HEK293 (cell line): Measurements from ENCODE around the gene SNX13.
A peak's percentile ranks its signal among the peaks of the same experiment; 100 is the strongest.
"Not testable (repeated sequence)": the region's sequence is repeated elsewhere in the genome, so short reads cannot be mapped to it uniquely, and the experiment has no call there.

Experiments used
- CTCF ChIA-PET: fragments of 350-600 bp; formaldehyde crosslinking; extraction: SDS; loops from one replicate; lab custom pipeline; 2021; ENCODE audit warnings: antibody characterized with exemption; lab: Yijun Ruan, JAX
- POLR2A ChIA-PET: fragments of 300-600 bp; formaldehyde crosslinking; extraction: SDS; loops from one replicate; lab custom pipeline; 2020; ENCODE audit warnings: antibody characterized with exemption, inconsistent platforms; lab: Yijun Ruan, JAX
- H3K27ac ChIP-seq: fragments of 200-500 bp; sonication (Bioruptor generic); 2 replicates; pipeline ENCODE4 v1.5.1; 2014; ENCODE audit warnings: low read depth, low read length, control low read depth, inconsistent platforms; ENCODE audit errors: extremely low read depth
- H3K36me3 ChIP-seq, 2 experiments: fragments of 200-500 bp in 1 of 2; sonication (Bioruptor generic) in 1 of 2; 1 replicate in 1 of 2; 2 replicates in 1 of 2; pipeline ENCODE4 v1.5.1; 2014 to 2017; ENCODE audit warnings: inconsistent platforms in 2 of 2, low read length in 2 of 2; ENCODE audit not compliant: control insufficient read depth in 2 of 2, insufficient read depth in 1 of 2
- H3K4me1 ChIP-seq: fragments of 200-500 bp; sonication (Bioruptor generic); 2 replicates; pipeline ENCODE4 v1.5.1; 2014; ENCODE audit warnings: mild to moderate bottlenecking, low read length, inconsistent platforms; ENCODE audit not compliant: control insufficient read depth, insufficient read depth
- H3K4me3 ChIP-seq: 2 replicates; pipeline ENCODE4 v1.5.1; 2011; ENCODE audit warnings: low read depth, mild to moderate bottlenecking, control low read depth, low read length, moderate library complexity
- H3K9me3 ChIP-seq: fragments of 200-500 bp; sonication (Bioruptor generic); 2 replicates; pipeline ENCODE4 v1.5.1; 2014; ENCODE audit warnings: low read depth, low read length, inconsistent platforms; ENCODE audit not compliant: control insufficient read depth, insufficient read depth
- GLI2 ChIP-seq: fragments of 450-650 bp; formaldehyde crosslinking; IDR thresholded peaks from 2 replicates; pipeline ENCODE4; 2017; ENCODE audit warnings: missing biosample characterization, missing genetic modification characterization, low read depth, borderline replicate concordance
- IKZF3 ChIP-seq: fragments of 450-650 bp; IDR thresholded peaks from 2 replicates; pipeline ENCODE4 v1.5.0; 2018; ENCODE audit warnings: missing biosample characterization, mild to moderate bottlenecking, missing genetic modification characterization, moderate library complexity
- ZBTB20 ChIP-seq: fragments of 450-650 bp; formaldehyde crosslinking; IDR thresholded peaks from 2 replicates; pipeline ENCODE4 v1.5.1; 2016; ENCODE audit warnings: missing biosample characterization, missing genetic modification characterization
- ZNF140 ChIP-seq: fragments of 450-650 bp; formaldehyde crosslinking; IDR thresholded peaks from 2 replicates; pipeline ENCODE4 v1.5.1; 2016; ENCODE audit warnings: missing biosample characterization, missing genetic modification characterization
- ZNF146 ChIP-seq: fragments of 450-650 bp; formaldehyde crosslinking; IDR thresholded peaks from 2 replicates; pipeline ENCODE4 v1.5.1; 2016; ENCODE audit warnings: missing biosample characterization, missing genetic modification characterization
- ZNF148 ChIP-seq: fragments of 450-650 bp; formaldehyde crosslinking; IDR thresholded peaks from 2 replicates; pipeline ENCODE4 v1.5.0; 2017; ENCODE audit warnings: missing biosample characterization, missing genetic modification characterization, borderline replicate concordance
- ZNF280C ChIP-seq: fragments of 450-650 bp; formaldehyde crosslinking; IDR thresholded peaks from 2 replicates; pipeline ENCODE4 v1.5.1; 2016; ENCODE audit warnings: missing biosample characterization, missing genetic modification characterization
- ZNF692 ChIP-seq: fragments of 450-650 bp; formaldehyde crosslinking; IDR thresholded peaks from 2 replicates; pipeline ENCODE4 v1.5.1; 2016; ENCODE audit warnings: missing biosample characterization, missing genetic modification characterization
- ZNF777 ChIP-seq: fragments of 450-650 bp; formaldehyde crosslinking; IDR thresholded peaks from 2 replicates; pipeline ENCODE4 v1.5.1; 2017; ENCODE audit warnings: missing biosample characterization, missing genetic modification characterization, borderline replicate concordance
- ZNF843 ChIP-seq: fragments of 450-650 bp; formaldehyde crosslinking; IDR thresholded peaks from 2 replicates; pipeline ENCODE4 v1.5.1; 2016; ENCODE audit warnings: missing biosample characterization, missing genetic modification characterization

SNX13 gene

GRCh38 chr7:17910377-17910776 lies 29.9 kb downstream of the SNX13 start:
- Histone ChIP-seq H3K27ac (no peak overlapping the region), H3K4me1 (no peaks in the 10 kb centered on the region), H3K36me3 (no peaks in the 10 kb centered on the region), H3K9me3 (no peaks in the 10 kb centered on the region), H3K4me3 (no peak overlapping the region)
- peak; percentile 88 for TF ChIP-seq ZNF140
- no peak for TF ChIP-seq ZNF692 (tag by site-specific recombination)
- POLR2A ChIA-PET = no interaction called here
- CTCF ChIA-PET = no interaction called here

- H3K4me3 ChIP-seq, H3K36me3 ChIP-seq, H3K4me1 ChIP-seq, H3K9me3 ChIP-seq, POLR2A ChIA-PET, H3K27ac ChIP-seq: not testable (repeated sequence)
- CTCF ChIA-PET = interaction anchor here (0.6 kb wide), 1 partner anchor 1065 kb away, joined by 3 read pairs; no protein-coding TSS in a partner anchor
- peak; percentile 55; the same call in 1 of the 2 replicates for TF ChIP-seq ZNF146 (tag by site-specific recombination)
- TF ChIP-seq, all 188 proteins: peak for 1; not testable (repeated sequence) for 187
These were observed 31.0 kb downstream of the SNX13 start for GRCh38 chr7:17909310-17909709.

GRCh38 chr7:17907014-17907413 lies 33.3 kb downstream of the SNX13 start:
- Histone ChIP-seq H3K4me1 (peaks cover 2% of the 10 kb centered on the region; the same call in 1 of the 2 replicates), H3K9me3 (no peaks in the 10 kb centered on the region), H3K27ac (no peak overlapping the region), H3K36me3 (no peaks in the 10 kb centered on the region), H3K4me3 (no peak overlapping the region)
- TF ChIP-seq ZNF843 = no peak
- no peak for TF ChIP-seq ZNF777 (tag by site-specific recombination)
- TF ChIP-seq IKZF3 = no peak
- CTCF ChIA-PET = no interaction called here
- POLR2A ChIA-PET = no interaction called here

- no peak overlapping the region for H3K4me3 ChIP-seq
- POLR2A ChIA-PET = no interaction called here
- no peaks in the 10 kb centered on the region for H3K9me3 ChIP-seq
- no peaks in the 10 kb centered on the region for H3K36me3 ChIP-seq
- no peak for TF ChIP-seq ZNF148 (tag by site-specific recombination)
- TF ChIP-seq ZNF280C (tag by site-specific recombination) = no peak
- TF ChIP-seq ZBTB20 (tag by site-specific recombination) = no peak
- TF ChIP-seq GLI2 = no peak
- TF ChIP-seq, all 188 proteins: peak for 0
- CTCF ChIA-PET = no interaction called here
- Histone ChIP-seq H3K4me1 (peaks cover 2% of the 10 kb centered on the region; the same call in 1 of the 2 replicates), H3K27ac (no peak overlapping the region)
These were observed 37.0 kb downstream of the SNX13 start for GRCh38 chr7:17903337-17903736.
